H9 (cell line): ENCODE measurements around the gene MSRB2. TPM values are rescaled to one million over a fixed set of nuclear protein-coding genes. Genes with fewer than 3 reads are reported as not detected.

Experiments used
- DNase-seq: peaks from one replicate; pipeline ENCODE4 v3.0.0-alpha.2; 2017
- H2AFZ ChIP-seq: one replicate; pipeline ENCODE4 v1.6.1; 2013; ENCODE audit warnings: mild to moderate bottlenecking, low read length, control low read depth, moderate library complexity
- H2AK5ac ChIP-seq: 2 replicates; pipeline ENCODE4 v1.6.1; 2013; ENCODE audit warnings: low read length, control low read depth, mixed read lengths; ENCODE audit not compliant: insufficient read length
- H2BK120ac ChIP-seq: one replicate; pipeline ENCODE4 v1.6.1; 2013; ENCODE audit warnings: low read depth, mild to moderate bottlenecking, low read length, control low read depth, inconsistent platforms; ENCODE audit not compliant: poor library complexity, severe bottlenecking
- H2BK12ac ChIP-seq: 2 replicates; pipeline ENCODE4 v1.6.1; 2013; ENCODE audit warnings: low read length, control low read depth, mixed read lengths, low read depth; ENCODE audit not compliant: insufficient read length
- H2BK15ac ChIP-seq: 2 replicates; pipeline ENCODE4 v1.6.1; 2013; ENCODE audit warnings: low read depth, low read length, control low read depth
- H2BK20ac ChIP-seq: one replicate; pipeline ENCODE4 v1.6.1; 2013; ENCODE audit warnings: low read depth, mild to moderate bottlenecking, low read length, control low read depth, inconsistent platforms; ENCODE audit not compliant: poor library complexity, severe bottlenecking
- H2BK5ac ChIP-seq: 2 replicates; pipeline ENCODE4 v1.6.1; 2013; ENCODE audit warnings: low read length, control low read depth, mixed read lengths; ENCODE audit not compliant: insufficient read length
- H3K14ac ChIP-seq: 2 replicates; pipeline ENCODE4 v1.6.1; 2013; ENCODE audit warnings: low read length, control low read depth; ENCODE audit not compliant: insufficient read depth
- H3K18ac ChIP-seq: 2 replicates; pipeline ENCODE4 v1.6.1; 2013; ENCODE audit warnings: low read depth, mild to moderate bottlenecking, mixed read lengths, low read length, control low read depth; ENCODE audit not compliant: insufficient read length
- H3K23ac ChIP-seq: 2 replicates; pipeline ENCODE4 v1.6.1; 2013; ENCODE audit warnings: low read length, control low read depth, mixed read lengths, low read depth; ENCODE audit not compliant: insufficient read length
- H3K23me2 ChIP-seq: 2 replicates; pipeline ENCODE4 v1.6.1; 2013; ENCODE audit warnings: low read depth, mild to moderate bottlenecking, mixed read lengths, low read length, control low read depth; ENCODE audit not compliant: insufficient read length, poor library complexity, severe bottlenecking
- H3K27ac ChIP-seq: 2 replicates; pipeline ENCODE4 v1.5.1; 2013; ENCODE audit warnings: low read length, control low read depth, mixed read lengths, low read depth; ENCODE audit not compliant: insufficient read length
- H3K27me3 ChIP-seq: 2 replicates; pipeline ENCODE4 v1.6.1; 2013; ENCODE audit warnings: low read length, control low read depth, inconsistent platforms; ENCODE audit not compliant: insufficient read depth
- H3K4ac ChIP-seq: 2 replicates; pipeline ENCODE4 v1.6.1; 2013; ENCODE audit warnings: low read depth, mild to moderate bottlenecking, control low read depth, inconsistent platforms, low read length, moderate library complexity
- H3K4me1 ChIP-seq: 2 replicates; pipeline ENCODE4 v1.6.1; 2013; ENCODE audit warnings: low read length, control low read depth, inconsistent platforms; ENCODE audit not compliant: insufficient read depth
- H3K4me2 ChIP-seq: 2 replicates; pipeline ENCODE4 v1.6.1; 2013; ENCODE audit warnings: low read length, control low read depth, mixed read lengths; ENCODE audit not compliant: insufficient read length, insufficient read depth
- H3K56ac ChIP-seq: 2 replicates; pipeline ENCODE4 v1.6.1; 2013; ENCODE audit warnings: low read depth, mild to moderate bottlenecking, mixed read lengths, low read length, control low read depth; ENCODE audit not compliant: insufficient read length
- H3K79me1 ChIP-seq: 2 replicates; pipeline ENCODE4 v1.6.1; 2013; ENCODE audit warnings: low read depth, mild to moderate bottlenecking, moderate library complexity, low read length, control low read depth, inconsistent platforms; ENCODE audit not compliant: insufficient read depth, poor library complexity, severe bottlenecking
- H3K79me2 ChIP-seq: 2 replicates; pipeline ENCODE4 v1.6.1; 2013; ENCODE audit warnings: low read length, control low read depth, inconsistent platforms; ENCODE audit not compliant: insufficient read depth
- H3K9ac ChIP-seq: 2 replicates; pipeline ENCODE4 v1.6.1; 2013; ENCODE audit warnings: low read length, control low read depth, mixed read lengths; ENCODE audit not compliant: insufficient read length; ENCODE audit errors: extremely low read depth
- H3K9me3 ChIP-seq: one replicate; pipeline ENCODE4 v1.6.1; 2013; ENCODE audit warnings: low read depth, low read length, inconsistent platforms; ENCODE audit not compliant: control insufficient read depth
- H3T11ph ChIP-seq: one replicate; pipeline ENCODE4 v1.6.1; 2013; ENCODE audit warnings: mild to moderate bottlenecking, low read length, control low read depth, inconsistent platforms
- H4K20me1 ChIP-seq: one replicate; pipeline ENCODE4 v1.6.1; 2013; ENCODE audit not compliant: control insufficient read depth, insufficient read length, insufficient read depth
- H4K5ac ChIP-seq: 2 replicates; pipeline ENCODE4 v1.6.1; 2013; ENCODE audit warnings: low read depth, mild to moderate bottlenecking, mixed read lengths, low read length, control low read depth; ENCODE audit not compliant: insufficient read length
- H4K8ac ChIP-seq: replicated peaks from 2 replicates; pipeline ENCODE4 v1.6.1; 2013; ENCODE audit warnings: low read length, control low read depth, mixed read lengths, low read depth; ENCODE audit not compliant: insufficient read length
- H4K91ac ChIP-seq: 2 replicates; pipeline ENCODE4 v1.6.1; 2013; ENCODE audit warnings: low read depth, mild to moderate bottlenecking, moderate library complexity, mixed read lengths, low read length, control low read depth; ENCODE audit not compliant: insufficient read length
- H3K27ac Mint-ChIP-seq, 3 experiments: 2 replicates in 2 of 3; 3 replicates in 1 of 3; pipeline ENCODE4 v1.8.0; 2020 to 2021; ENCODE audit warnings: mixed read lengths in 3 of 3, mild to moderate bottlenecking in 1 of 3, moderate library complexity in 1 of 3
- H3K27me3 Mint-ChIP-seq: 2 replicates; pipeline ENCODE4 v1.8.0; 2021; ENCODE audit warnings: low read depth, mild to moderate bottlenecking, moderate library complexity, mixed read lengths
- H3K36me3 Mint-ChIP-seq, 3 experiments: 2 replicates in 2 of 3; 3 replicates in 1 of 3; pipeline ENCODE4 v1.8.0; 2020 to 2021; ENCODE audit warnings: low read depth in 3 of 3, mixed read lengths in 3 of 3; ENCODE audit not compliant: insufficient read depth in 1 of 3
- H3K4me1 Mint-ChIP-seq, 2 experiments: 2 replicates each; pipeline ENCODE4 v1.8.0; 2020; ENCODE audit warnings: mixed read lengths in 2 of 2
- H3K4me3 Mint-ChIP-seq, 2 experiments: 2 replicates in 1 of 2; 3 replicates in 1 of 2; pipeline ENCODE4 v1.8.0; 2020 to 2021; ENCODE audit warnings: mild to moderate bottlenecking in 2 of 2, mixed read lengths in 2 of 2, moderate library complexity in 1 of 2
- H3K9me3 Mint-ChIP-seq, 2 experiments: 2 replicates in 1 of 2; 3 replicates in 1 of 2; pipeline ENCODE4 v1.8.0; 2020; ENCODE audit warnings: mild to moderate bottlenecking in 2 of 2, mixed read lengths in 2 of 2, moderate library complexity in 1 of 2
- CTCF ChIP-seq: fragments of 200-600 bp; sonication (generic); conservative IDR thresholded peaks from 3 replicates; pipeline ENCODE4 v1.8.0; 2021; ENCODE audit warnings: antibody characterized with exemption, mild to moderate bottlenecking
- WGBS: extraction: QIAGEN DNeasy Blood & Tissue Kit; methylation state at CpG from one replicate; pipeline ENCODE4 v1.1.7; 2013; ENCODE audit warnings: missing lambda C conversion rate, low lambda C conversion rate, mixed read lengths; ENCODE audit not compliant: insufficient read length; ENCODE audit errors: extremely low coverage; 5-methylcytosine and 5-hydroxymethylcytosine counted together
- total RNA-seq: library from RNA; stranded (reverse); gene quantifications from 2 replicates; pipeline ENCODE4 v1.2.1, GENCODE V29; 2021

The MSRB2 gene
- total RNA-seq, 1 experiment from 2014 or later: 18.0 TPM

- H3T11ph ChIP-seq: no peak overlapping the region
- WGBS: no CpG with 5 or more reads among the region's 7 CpGs
- H3K79me2 ChIP-seq: no peaks in the 10 kb centered on the region
- no peak overlapping the region for H3K4me2 ChIP-seq
- H3K4me1 ChIP-seq: no peaks in the 10 kb centered on the region; the same call in 1 of the 2 replicates
- H3K14ac ChIP-seq: no peak overlapping the region
- H3K18ac ChIP-seq: no peak overlapping the region
- H2BK20ac ChIP-seq: no peak overlapping the region
- Mint-ChIP-seq H3K4me1 (peaks cover 16 to 19% of the 10 kb centered on the region in 2 experiments; a peak in 3 of 4 replicates), H3K4me3 (no peak overlapping the region), H3K27ac (no peak overlapping the region; a peak in 1 of 7 replicates), H3K27me3 (no peaks in the 10 kb centered on the region), H3K9me3 (no peaks in the 10 kb centered on the region), H3K36me3 (peaks cover 5 to 12% (median 5%) of the 10 kb centered on the region in 3 experiments; a peak in 2 of 7 replicates)
- no peak overlapping the region for H2BK12ac ChIP-seq
- no peak overlapping the region for H3K4ac ChIP-seq
- no peak overlapping the region for H4K5ac ChIP-seq
- H3K9ac ChIP-seq: no peak overlapping the region
- no peak for DNase-seq
- H2BK120ac ChIP-seq: no peak overlapping the region
- no peak for TF ChIP-seq CTCF
- no peaks in the 10 kb centered on the region for H3K9me3 ChIP-seq
- H3K23ac ChIP-seq: no peak overlapping the region
- no peaks in the 10 kb centered on the region for H3K27me3 ChIP-seq
- no peak overlapping the region for H2BK5ac ChIP-seq
- H2AK5ac ChIP-seq: no peak overlapping the region
- H4K91ac ChIP-seq: no peak overlapping the region
- no peaks in the 10 kb centered on the region for H3K79me1 ChIP-seq
- H4K8ac ChIP-seq: no peak overlapping the region
- H3K27ac ChIP-seq: no peak overlapping the region
- H2BK15ac ChIP-seq: no peak overlapping the region
- no peak overlapping the region for H3K56ac ChIP-seq
- H3K23me2 ChIP-seq: no peaks in the 10 kb centered on the region
- H4K20me1 ChIP-seq: no peaks in the 10 kb centered on the region
- no peak overlapping the region for H2AFZ ChIP-seq
These were observed 19.0 kb downstream of the MSRB2 start for GRCh38 chr10:23114228-23114850.
